Astrocyte of the cerebellum (primary cell): ENCODE data around the gene CLCN7.

Source experiments
- DNase-seq: peaks from one replicate; pipeline ENCODE4 v3.0.0-alpha.2; 2011; ENCODE audit warnings: low read depth
- H3K4me3 ChIP-seq: 2 replicates; pipeline ENCODE4 v1.5.1; 2011; ENCODE audit warnings: mild to moderate bottlenecking, low read depth, low read length, moderate library complexity
- CTCF ChIP-seq: IDR thresholded peaks from 2 replicates; pipeline ENCODE4 v1.5.1; 2012; ENCODE audit warnings: low read length, low read depth, moderate library complexity, mild to moderate bottlenecking; ENCODE audit errors: missing control alignments
- in situ Hi-C: cut with HindIII; loops from 2 replicates; pipeline ENCODE4 v1.10.0; 2017; ENCODE audit warnings: low sequenced_read_pairs

CLCN7 gene

DNA sequence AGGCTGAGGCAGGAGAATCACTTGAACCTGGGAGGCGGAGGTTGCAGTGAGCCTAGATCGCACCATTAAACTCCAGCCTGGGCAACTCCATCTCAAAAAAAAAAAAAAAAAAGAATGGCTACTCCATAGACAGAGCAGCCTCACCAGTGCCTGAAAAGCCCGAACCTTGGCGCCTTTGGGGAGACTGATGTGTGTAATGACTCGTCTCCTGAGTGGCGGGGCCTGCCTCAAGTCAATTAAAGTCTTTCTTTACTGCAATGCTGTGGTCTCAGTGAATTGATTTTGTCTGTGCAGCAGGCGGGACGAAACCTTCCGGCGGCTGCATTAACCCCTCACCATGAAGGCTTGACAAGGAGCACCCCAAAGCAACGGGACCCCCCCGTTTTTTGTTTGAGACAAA is 50.8 kb downstream of the CLCN7 start:
- DNase-seq: no peak
- TF ChIP-seq CTCF: no peak
- in situ Hi-C loops: no loop called here
- H3K4me3 ChIP-seq: no peak overlapping the region

- H3K4me3 ChIP-seq: no peak overlapping the region
- DNase-seq: no peak
- in situ Hi-C loops: no loop called here
- TF ChIP-seq CTCF: no peak
Observed at GRCh38 chr16:1422076-1422475, 52.8 kb downstream of the CLCN7 start.

DNA sequence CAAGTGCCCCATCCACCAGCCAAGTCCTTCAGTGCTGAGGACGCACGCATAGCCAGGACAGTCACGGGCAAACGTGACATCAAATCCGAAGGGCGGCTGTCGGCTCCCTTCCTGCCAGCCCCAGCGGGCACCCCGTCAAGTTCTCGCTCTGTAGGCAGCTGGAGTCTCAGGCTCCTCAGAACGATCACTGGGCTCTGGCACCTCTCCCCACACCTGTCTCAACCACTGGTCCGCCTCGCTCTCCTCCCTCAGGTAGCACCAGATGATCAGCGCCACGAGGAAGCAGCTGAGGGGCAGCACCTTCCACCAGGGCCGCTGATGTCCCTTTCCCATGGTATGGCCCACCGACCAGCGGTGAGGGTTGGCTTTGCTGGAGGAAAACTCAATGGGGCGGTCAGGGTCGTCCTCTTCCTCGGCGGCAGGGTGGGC is 54.7 kb downstream of the CLCN7 start:
- no peak for TF ChIP-seq CTCF
- DNase-seq: no peak
- in situ Hi-C loops: no loop called here
- H3K4me3 ChIP-seq: peak overlapping the region; percentile 83

- H3K4me3 ChIP-seq: no peak overlapping the region
- in situ Hi-C loops: no loop called here
- no peak for TF ChIP-seq CTCF
- DNase-seq: no peak
Observed at GRCh38 chr16:1416521-1416941, 58.3 kb downstream of the CLCN7 start.

GRCh38 chr16:1414532-1415260 is 60.1 kb downstream of the CLCN7 start, which contains the start of gene UNKL:
Gene UNKL, minus strand, starts transcription at chr16:1414704. Its CDS starts 13 bp downstream, at chr16:1414691.
- peak within 1 kb of the TSS; percentile 85 for H3K4me3 ChIP-seq
- no peak for DNase-seq
- TF ChIP-seq CTCF: no peak
- in situ Hi-C loops: no loop called here

- in situ Hi-C loops: no loop called here
- no peak for DNase-seq
- peak; percentile 65 for TF ChIP-seq CTCF
- H3K4me3 ChIP-seq: peak overlapping the region; percentile 85
Observed at GRCh38 chr16:1413684-1414531, 60.9 kb downstream of the CLCN7 start.
